Measurements from ENCODE around the gene NNAT. TPM values are rescaled to one million over a fixed set of nuclear protein-coding genes. Genes with fewer than 3 reads are reported as not detected.

NNAT gene
- total RNA-seq, 2 experiments from 2014 or later = 0.23 to 0.36 TPM

DNA sequence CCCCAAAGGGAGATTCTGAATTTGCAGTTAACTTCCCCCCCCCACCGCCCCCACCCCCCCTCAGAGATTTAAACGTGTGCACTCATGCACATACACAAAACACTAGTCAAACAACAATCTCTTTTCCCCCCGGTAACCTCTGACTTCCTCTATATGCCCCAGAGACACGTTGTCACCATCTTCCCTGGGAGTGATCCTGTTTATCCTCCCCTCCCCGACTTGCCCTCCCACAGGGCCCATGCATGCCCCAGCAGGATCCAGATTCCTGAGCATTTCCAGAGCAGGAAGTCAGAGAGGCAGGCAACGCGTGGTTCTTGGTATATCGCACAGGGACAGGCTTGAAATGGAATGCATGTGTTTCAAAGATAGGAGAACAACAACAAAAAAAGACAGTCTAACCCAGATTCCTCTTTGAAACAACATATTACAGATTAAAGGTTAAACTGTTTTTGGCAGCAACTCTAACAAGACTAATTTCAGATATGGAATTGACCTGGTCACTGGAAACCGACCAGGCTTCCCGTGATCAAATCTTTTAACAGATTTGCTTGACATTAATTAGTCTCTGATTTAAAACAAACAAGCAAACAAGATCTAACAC is 5.3 kb downstream of the NNAT start:
- Mint-ChIP-seq H3K9me3 (no peaks in the 10 kb centered on the region), H3K27me3 (no peaks in the 10 kb centered on the region), H3K27ac (peak overlapping the region; percentile 80), H3K4me3 (peak overlapping the region; percentile 92), H3K4me1 (peaks cover 44% of the 10 kb centered on the region), H3K36me3 (peaks cover 6% of the 10 kb centered on the region)
- no peak for DNase-seq

DNA sequence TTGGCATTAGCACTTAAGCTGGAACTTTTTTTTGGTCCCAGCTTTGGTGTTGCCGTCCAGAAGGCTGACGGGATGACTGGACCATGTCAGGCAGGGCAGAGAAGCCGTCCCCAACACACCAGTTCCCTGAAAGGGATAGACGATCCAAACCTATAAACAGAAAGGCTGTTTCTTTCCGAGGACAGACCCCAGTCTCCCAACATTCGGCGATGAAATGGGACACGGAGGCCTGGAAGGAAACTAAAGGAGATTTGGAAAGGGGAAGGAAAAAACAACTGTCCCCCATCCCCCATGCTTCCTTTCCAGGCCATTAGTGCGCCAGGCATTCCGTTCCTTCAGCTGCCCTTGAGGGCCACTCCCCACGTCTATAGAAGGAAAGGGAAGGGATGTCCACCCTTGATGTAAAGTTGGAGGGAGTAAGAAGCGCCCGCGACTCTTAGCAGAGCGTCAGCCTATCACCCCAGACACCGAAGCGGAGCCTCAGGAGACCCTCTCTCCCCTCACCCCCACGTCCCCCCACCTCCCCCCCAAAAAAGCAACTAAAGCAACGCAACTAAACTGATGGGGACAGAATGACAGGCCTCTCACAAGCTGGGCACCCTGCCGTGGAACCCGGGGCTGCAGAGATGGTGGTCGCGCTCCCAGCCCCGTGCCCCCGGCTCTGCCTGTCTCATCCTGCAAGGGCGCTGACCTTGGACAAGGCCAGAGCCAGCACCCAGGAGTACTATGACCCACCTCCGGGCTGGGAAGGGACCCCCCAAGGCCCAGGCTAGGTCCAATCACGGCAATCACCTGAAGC is 6.0 kb downstream of the NNAT start:
- Mint-ChIP-seq H3K36me3 (peaks cover 6% of the 10 kb centered on the region), H3K9me3 (no peaks in the 10 kb centered on the region), H3K27ac (peak overlapping the region; percentile 98), H3K27me3 (no peaks in the 10 kb centered on the region), H3K4me3 (peak overlapping the region; percentile 92), H3K4me1 (peaks cover 42% of the 10 kb centered on the region)
- DNase-seq = no peak

DNA sequence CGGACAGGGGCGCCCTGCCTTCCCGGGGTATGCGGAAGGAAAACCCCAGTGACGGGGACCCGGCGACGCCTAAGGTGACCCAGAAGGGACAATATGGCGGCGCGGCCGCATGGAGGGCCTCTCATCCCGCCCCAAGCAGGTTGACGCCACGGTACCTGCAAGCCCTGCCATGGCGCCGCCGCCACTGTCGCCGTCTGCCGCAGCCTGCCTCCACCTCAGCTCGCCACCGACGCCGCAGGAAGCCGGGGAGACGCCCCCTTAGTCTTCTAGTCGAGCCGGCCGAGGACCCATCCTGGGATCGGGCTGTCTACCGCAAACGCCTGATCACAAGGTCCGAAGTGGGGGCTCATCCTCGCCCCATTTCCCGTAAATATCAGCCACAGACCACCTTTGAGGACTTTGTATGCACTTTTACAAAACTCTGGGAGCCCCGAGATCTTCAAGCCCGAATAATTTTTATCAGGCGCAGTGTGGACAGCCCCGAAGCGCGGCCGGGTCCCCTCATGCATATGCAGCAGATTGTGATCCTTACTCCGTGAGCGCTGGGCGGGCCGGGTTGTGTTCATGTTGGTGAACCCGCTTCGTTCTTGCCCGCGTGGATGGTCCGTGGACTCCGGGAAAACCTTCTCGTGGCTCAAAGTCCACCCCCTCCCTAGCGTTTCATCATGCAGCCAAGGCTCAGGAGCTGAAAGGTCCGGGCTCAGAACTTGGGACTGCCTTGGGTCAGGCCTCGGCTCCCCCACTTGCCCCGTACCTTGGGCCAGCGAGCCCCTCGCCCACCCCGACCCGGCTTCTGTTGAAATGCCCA is 6.8 kb downstream of the NNAT start, which contains the start of gene BLCAP:
Gene BLCAP (minus strand): TSS at position 239 of the 808 bp plus-strand sequence. CDS start 8,702 bp downstream, outside the sequence.
- H3K4me1 Mint-ChIP-seq = peaks cover 40% of the 10 kb centered on the region
- H3K36me3 Mint-ChIP-seq = peaks cover 6% of the 10 kb centered on the region
- no peaks in the 10 kb centered on the region for H3K9me3 Mint-ChIP-seq
- peak within 1 kb of the TSS; percentile 98 for H3K27ac Mint-ChIP-seq
- no peaks in the 10 kb centered on the region for H3K27me3 Mint-ChIP-seq
- DNase-seq = peak; percentile 90
- peak within 1 kb of the TSS; percentile 92 for H3K4me3 Mint-ChIP-seq

DNA sequence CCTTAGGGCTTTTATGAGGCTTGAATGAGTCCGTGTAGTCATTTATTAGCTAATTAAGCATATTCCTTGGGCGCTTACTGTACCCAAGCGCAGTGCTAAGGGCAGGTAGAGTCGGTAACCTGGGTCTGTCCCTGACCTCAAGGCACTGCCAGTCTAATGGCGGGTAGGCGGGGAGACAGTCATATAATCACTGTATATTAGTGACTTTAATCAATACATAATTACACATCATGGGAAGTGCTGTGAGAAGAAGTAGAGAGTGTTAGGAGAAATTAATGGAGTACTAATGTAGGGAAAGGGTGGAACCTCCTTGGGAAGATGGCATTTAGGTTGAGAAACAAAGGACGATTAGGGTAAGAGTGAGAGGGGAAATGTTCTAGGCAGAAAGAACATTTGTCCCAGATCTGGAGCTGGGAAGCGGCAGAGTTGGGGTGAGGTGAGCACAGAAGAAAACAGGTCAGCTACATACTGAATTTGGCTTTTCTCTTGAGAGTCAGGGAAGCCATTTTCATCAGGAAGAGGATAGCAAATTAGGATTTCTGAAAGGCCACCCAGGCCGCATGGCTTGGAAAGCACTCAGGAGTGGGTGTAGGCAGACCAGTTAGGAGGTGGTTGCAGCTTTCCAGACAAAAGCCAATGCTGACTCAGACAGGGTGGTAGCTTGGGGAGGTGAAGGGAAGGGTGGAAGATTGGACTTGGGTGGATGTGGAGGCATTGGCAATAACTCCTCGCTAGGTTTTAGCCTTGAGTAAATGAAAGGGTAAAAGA is 7.6 kb downstream of the NNAT start:
- Mint-ChIP-seq H3K36me3 (peaks cover 6% of the 10 kb centered on the region), H3K27ac (peak overlapping the region; percentile 98), H3K9me3 (no peaks in the 10 kb centered on the region), H3K27me3 (no peaks in the 10 kb centered on the region), H3K4me1 (peaks cover 38% of the 10 kb centered on the region), H3K4me3 (peak overlapping the region; percentile 92)
- DNase-seq = no peak

DNA sequence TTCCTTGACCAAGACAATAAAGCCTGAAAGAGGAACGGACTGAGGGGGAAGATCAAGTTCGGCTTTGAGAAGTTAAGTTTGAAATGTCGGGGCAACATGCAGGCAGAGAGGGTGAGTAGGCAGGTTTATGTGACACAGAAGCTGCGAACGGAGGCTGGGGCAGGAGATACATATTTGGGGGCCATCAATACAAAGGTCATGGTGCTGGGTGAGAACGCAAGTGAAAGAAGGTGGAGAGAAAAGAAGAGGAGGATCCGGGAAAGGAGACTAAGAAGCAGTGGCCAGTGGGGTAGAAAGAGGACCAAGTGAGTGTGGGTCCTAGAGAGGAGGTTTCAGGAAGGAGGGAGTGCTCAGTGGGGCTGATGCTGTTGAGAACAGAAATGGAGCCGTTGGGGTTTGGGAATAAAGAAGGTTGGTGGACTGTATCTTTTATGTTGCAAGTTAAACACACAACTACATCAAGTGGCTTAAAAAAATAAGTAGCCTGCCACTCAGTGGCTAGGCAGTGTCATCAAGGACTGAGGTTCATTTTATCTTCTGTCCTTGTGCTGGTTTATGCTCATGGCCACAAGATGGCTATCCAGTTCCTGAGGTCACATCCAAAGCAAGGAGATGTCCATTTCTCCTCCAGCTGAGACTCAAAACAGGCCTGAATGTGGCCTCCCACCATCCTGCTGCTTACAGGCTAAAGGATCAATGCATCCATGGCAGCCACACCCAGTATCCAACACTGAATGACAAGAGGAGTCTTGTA is 8.3 kb downstream of the NNAT start:
- peak overlapping the region; percentile 92 for H3K4me3 Mint-ChIP-seq
- no peaks in the 10 kb centered on the region for H3K27me3 Mint-ChIP-seq
- H3K4me1 Mint-ChIP-seq = peaks cover 36% of the 10 kb centered on the region
- no peaks in the 10 kb centered on the region for H3K9me3 Mint-ChIP-seq
- no peak overlapping the region for H3K27ac Mint-ChIP-seq
- DNase-seq = no peak
- H3K36me3 Mint-ChIP-seq = peaks cover 5% of the 10 kb centered on the region

DNA sequence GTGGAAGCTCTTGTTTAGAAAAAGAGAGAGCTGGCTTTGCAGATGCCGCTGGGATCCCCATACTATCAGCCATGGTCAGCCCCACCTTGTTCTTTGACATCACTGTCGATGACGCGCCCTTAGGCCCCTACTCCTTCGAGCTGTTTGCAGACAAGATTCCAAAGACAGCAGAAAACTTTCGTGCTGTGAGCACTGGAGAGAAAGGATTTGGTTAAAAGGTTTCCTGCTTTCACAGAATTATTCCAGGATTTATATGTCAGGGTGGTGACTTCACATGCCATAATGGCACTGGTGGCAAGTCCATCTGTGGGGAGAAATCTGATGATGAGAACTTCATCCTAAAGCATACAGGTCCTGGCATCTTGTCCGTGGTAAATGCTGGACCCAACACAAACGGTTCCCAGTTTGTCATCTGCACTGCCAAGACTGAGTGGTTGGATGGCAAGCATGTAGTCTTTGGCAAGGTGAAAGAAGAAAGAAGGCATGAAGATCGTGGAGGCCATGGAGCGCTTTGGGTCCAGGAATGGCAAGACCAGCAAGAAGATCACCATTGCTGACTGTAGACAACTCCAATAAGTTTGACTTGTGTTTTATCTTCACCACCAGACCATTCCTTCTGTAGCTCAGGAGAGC is 9.0 kb downstream of the NNAT start:
- peaks cover 33% of the 10 kb centered on the region for H3K4me1 Mint-ChIP-seq
- DNase-seq = no peak
- H3K4me3 Mint-ChIP-seq = no peak overlapping the region
- peaks cover 3% of the 10 kb centered on the region for H3K36me3 Mint-ChIP-seq
- H3K9me3 Mint-ChIP-seq = no peaks in the 10 kb centered on the region
- H3K27me3 Mint-ChIP-seq = no peaks in the 10 kb centered on the region
- H3K27ac Mint-ChIP-seq = no peak overlapping the region

DNA sequence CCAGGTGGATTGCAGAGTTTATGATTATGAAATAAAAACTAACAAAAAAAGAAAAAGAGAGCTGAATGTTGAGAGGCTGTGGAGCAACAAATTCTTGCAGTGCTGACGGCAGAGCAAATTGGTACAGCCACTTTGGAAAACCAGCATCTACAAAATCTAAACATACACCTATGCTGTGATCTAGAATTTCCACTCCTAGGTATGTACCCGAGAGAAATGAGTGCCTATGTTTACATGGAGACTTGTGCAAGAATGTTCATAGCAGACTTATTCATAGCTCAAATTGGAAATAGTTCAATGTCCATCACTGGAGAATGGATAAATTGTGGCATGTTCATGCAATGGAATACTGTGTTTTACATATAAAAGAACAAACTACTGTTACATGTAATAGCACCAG is 9.6 kb downstream of the NNAT start:
- Mint-ChIP-seq H3K4me3 (no peak overlapping the region), H3K4me1 (peaks cover 32% of the 10 kb centered on the region), H3K9me3 (no peaks in the 10 kb centered on the region), H3K36me3 (peaks cover 3% of the 10 kb centered on the region), H3K27me3 (no peaks in the 10 kb centered on the region), H3K27ac (no peak overlapping the region)
- no peak for DNase-seq

DNA sequence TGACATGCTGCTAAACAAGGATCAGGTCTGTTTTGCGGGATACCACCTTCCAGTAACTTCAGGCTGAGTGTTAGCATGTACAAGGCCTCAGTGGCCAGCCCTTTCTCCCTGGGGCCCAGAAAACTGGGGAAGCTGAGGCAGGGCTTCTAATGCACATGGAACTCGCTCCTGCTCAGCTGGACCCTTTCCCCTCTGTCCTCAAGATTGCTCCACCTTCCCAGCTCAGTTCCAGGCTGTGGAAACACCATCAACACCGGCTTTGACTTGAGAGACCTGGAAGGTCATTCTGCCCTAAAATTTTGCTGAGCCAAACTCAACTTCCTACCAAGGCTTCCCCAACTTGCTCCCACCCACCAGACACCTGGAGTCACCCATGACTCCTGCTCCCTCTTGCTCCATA is 10.8 kb downstream of the NNAT start:
- no peak for DNase-seq
- H3K36me3 Mint-ChIP-seq = no peaks in the 10 kb centered on the region
- no peaks in the 10 kb centered on the region for H3K9me3 Mint-ChIP-seq
- H3K4me1 Mint-ChIP-seq = peaks cover 22% of the 10 kb centered on the region
- H3K27ac Mint-ChIP-seq = no peak overlapping the region
- H3K27me3 Mint-ChIP-seq = peaks cover 2% of the 10 kb centered on the region
- H3K4me3 Mint-ChIP-seq = no peak overlapping the region

DNA sequence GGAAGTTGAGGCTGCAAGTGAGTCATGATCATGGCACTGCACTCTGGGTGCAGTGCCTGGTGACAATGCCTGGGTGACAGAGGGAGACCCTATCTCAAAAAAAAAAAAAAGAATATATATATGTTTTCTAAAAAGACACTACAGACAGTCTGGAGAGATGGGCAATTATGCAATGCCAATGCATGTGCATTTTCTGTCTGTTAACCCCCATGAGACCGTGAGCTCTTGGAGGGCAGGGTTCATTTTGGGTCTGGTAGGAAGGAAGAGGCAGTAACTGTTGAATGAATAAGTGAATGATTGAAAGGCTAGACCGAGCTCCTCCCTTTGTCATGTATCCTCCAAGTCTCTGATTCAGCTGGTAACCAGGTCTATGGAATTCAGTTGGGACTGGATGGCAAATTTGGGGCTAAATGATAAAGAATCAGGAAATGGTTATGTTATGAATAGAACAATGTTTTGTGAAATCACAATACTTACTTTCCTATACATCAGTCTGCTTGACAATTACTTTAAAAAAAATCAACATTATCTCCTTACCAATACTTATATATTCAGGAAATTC is 12.2 kb downstream of the NNAT start:
- H3K36me3 Mint-ChIP-seq = no peaks in the 10 kb centered on the region
- H3K4me3 Mint-ChIP-seq = no peak overlapping the region
- peaks cover 20% of the 10 kb centered on the region for H3K4me1 Mint-ChIP-seq
- peaks cover 9% of the 10 kb centered on the region for H3K27me3 Mint-ChIP-seq
- DNase-seq = no peak
- no peaks in the 10 kb centered on the region for H3K9me3 Mint-ChIP-seq
- H3K27ac Mint-ChIP-seq = no peak overlapping the region

DNA sequence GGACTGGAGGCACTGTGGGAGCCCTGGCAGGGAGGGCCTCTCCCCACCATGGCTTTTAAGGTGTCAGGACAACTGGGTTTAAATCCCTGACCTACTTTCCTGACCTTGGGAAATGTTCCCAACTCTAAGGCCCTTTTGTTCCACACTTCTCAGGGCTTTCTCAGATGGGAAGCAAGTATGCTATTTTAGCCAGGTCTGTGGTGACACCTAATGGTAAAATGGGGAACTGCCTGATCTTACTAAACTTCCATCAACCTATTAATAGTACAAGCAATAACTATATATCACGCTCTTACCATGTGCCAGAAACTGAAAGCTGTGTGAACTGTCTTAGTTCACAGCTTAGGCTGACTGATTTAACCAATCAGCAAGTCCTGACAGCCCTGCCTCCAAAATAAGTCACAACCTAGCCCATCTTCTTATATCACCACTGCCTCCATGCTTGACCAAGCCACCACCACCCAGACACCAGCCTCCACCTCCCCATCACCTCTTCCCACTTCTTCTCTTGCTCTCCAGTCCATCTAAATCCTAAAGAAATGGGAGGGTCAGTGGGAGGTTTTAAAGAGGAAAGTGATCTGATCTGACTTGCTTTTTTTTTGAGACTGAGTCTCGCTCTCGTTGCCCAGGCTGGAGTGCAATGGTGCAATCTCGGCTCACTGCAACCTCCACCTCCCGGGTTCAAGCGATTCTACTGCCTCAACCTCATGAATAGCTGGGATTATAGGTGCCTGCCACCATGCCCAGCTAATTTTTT is 13.5 kb downstream of the NNAT start:
- Mint-ChIP-seq H3K36me3 (no peaks in the 10 kb centered on the region), H3K4me3 (peak overlapping the region; percentile 13), H3K27ac (no peak overlapping the region), H3K27me3 (peaks cover 17% of the 10 kb centered on the region), H3K9me3 (no peaks in the 10 kb centered on the region), H3K4me1 (peaks cover 12% of the 10 kb centered on the region)
- peak; percentile 31 for DNase-seq

DNA sequence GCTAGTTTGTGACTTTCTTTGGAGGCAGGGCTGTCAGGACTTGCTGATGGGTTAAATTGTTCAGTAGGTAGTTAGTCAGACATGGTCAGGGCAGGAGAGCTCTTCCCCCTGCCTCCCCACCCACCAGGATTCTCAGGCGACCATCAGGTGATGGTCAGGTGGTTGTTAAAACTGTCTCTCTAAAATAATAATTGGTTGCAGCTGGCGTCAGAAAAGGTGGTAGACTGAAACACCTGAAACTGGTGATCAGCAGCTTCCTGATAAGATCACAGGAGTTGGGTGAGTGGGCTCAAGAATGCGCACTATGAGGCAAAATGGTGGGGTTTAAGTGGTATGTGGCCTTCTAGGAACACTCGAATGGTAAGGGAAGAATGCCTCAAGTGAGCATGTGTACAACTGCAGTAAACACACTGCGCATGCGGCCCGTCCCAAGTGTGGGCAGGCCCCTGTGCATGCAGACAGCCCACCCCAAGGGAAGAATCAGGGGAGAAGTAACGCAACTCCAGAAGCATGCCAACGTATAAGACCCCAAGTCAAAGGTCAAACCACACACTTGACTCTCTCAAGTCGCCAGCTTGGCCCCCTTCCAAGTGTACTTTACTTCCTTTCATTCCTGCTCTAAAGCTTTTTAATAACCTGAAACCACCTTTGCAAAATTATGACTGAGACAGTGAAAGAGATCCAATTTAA is 14.5 kb downstream of the NNAT start:
- no peak overlapping the region for H3K27ac Mint-ChIP-seq
- H3K36me3 Mint-ChIP-seq = no peaks in the 10 kb centered on the region
- no peaks in the 10 kb centered on the region for H3K9me3 Mint-ChIP-seq
- peaks cover 17% of the 10 kb centered on the region for H3K27me3 Mint-ChIP-seq
- peaks cover 12% of the 10 kb centered on the region for H3K4me1 Mint-ChIP-seq
- no peak for DNase-seq
- H3K4me3 Mint-ChIP-seq = no peak overlapping the region

DNA sequence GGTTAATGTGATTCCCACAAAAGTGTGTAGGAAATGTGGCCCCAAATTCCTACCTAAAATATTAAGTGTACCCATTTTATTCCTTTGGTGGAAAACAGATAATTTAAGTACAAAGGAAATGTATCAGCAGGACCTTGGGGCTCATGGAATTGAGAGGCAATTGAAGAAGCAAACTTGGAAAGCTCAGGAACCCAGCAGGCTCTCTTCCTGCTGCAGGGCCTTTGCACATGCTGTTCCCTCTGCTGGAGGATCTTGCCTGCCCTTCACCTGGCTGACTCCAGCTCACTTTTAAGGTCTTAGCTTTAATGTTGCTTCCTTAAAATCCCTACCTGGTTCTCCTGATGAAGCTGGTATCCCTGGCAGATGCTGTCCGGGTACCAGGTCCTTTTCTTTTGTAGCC is 16.5 kb downstream of the NNAT start:
- Mint-ChIP-seq H3K4me1 (peaks cover 12% of the 10 kb centered on the region), H3K36me3 (no peaks in the 10 kb centered on the region), H3K9me3 (no peaks in the 10 kb centered on the region), H3K27me3 (peaks cover 17% of the 10 kb centered on the region), H3K4me3 (no peak overlapping the region), H3K27ac (no peak overlapping the region)
- no peak for DNase-seq
